Neural cell (in vitro differentiated cells): ENCODE measurements around the gene ZNF304. TPM values are rescaled to one million over a fixed set of nuclear protein-coding genes. Genes with fewer than 3 reads are reported as not detected.

Experiments
- H2AFZ ChIP-seq: fragments of 200-600, 300-800 bp; sonication (generic), shearing (Covaris generic); 2 replicates; pipeline ENCODE4 v1.6.0; 2014; ENCODE audit warnings: low read depth, mild to moderate bottlenecking, antibody characterized with exemption, low read length, moderate library complexity
- H3F3A ChIP-seq: fragments of 200-600 bp; shearing (Covaris generic); 2 replicates; pipeline ENCODE4 v1.6.1; 2016; ENCODE audit warnings: mild to moderate bottlenecking, moderate library complexity, mixed read lengths, antibody characterized with exemption, low read length; ENCODE audit not compliant: insufficient read depth, poor library complexity, severe bottlenecking
- H3K27ac ChIP-seq: fragments of 200-600, 300-800 bp; sonication (generic), shearing (Covaris generic); 2 replicates; pipeline ENCODE4 v1.5.1; 2014; ENCODE audit warnings: mild to moderate bottlenecking, low read length, moderate library complexity
- H3K27me3 ChIP-seq: fragments of 300-800, 200-600 bp; sonication (generic), shearing (Covaris generic); 2 replicates; pipeline ENCODE4 v1.6.0; 2014; ENCODE audit warnings: mild to moderate bottlenecking, low read depth, low read length, moderate library complexity; ENCODE audit not compliant: insufficient read depth
- H3K36me3 ChIP-seq: fragments of 300-800, 200-600 bp; sonication (generic), shearing (Covaris generic); 2 replicates; pipeline ENCODE4 v1.5.1; 2014; ENCODE audit warnings: mild to moderate bottlenecking, antibody characterized with exemption, low read length, moderate library complexity; ENCODE audit not compliant: insufficient read depth
- H3K4me2 ChIP-seq: fragments of 300-800, 200-600 bp; sonication (generic), shearing (Covaris generic); 2 replicates; pipeline ENCODE4 v1.6.0; 2014; ENCODE audit warnings: mild to moderate bottlenecking, low read length
- H3K4me3 ChIP-seq: fragments of 300-800, 200-600 bp; sonication (generic), shearing (Covaris generic); 2 replicates; pipeline ENCODE4 v1.5.1; 2014; ENCODE audit warnings: mild to moderate bottlenecking, low read length, moderate library complexity
- H3K79me2 ChIP-seq: fragments of 200-600 bp; shearing (Covaris generic); replicated peaks from 2 replicates; pipeline ENCODE4 v1.6.0; 2014; ENCODE audit warnings: mild to moderate bottlenecking, low read length, moderate library complexity; ENCODE audit not compliant: insufficient read depth
- H3K9ac ChIP-seq: fragments of 300-800, 200-600 bp; sonication (generic), shearing (Covaris generic); 2 replicates; pipeline ENCODE4 v1.6.1; 2016; ENCODE audit warnings: mild to moderate bottlenecking, low read length, mixed read lengths
- H3K9me2 ChIP-seq: fragments of 200-600 bp; shearing (Covaris generic); 2 replicates; pipeline ENCODE4 v1.6.1; 2016; ENCODE audit warnings: mild to moderate bottlenecking, low read length, mixed read lengths; ENCODE audit not compliant: insufficient read depth
- H3K9me3 ChIP-seq: fragments of 200-600, 300-800 bp; sonication (generic), shearing (Covaris generic); 2 replicates; pipeline ENCODE4 v1.6.1; 2016; ENCODE audit warnings: mild to moderate bottlenecking, mixed run types, low read length, moderate library complexity, mixed read lengths
- H4K20me1 ChIP-seq: fragments of 200-600 bp; shearing (Covaris generic); 2 replicates; pipeline ENCODE4 v1.6.1; 2016; ENCODE audit warnings: mild to moderate bottlenecking, mixed run types; ENCODE audit not compliant: insufficient read depth
- CTCF ChIP-seq: fragments of 450-650 bp; IDR thresholded peaks from 2 replicates; pipeline ENCODE4 v1.5.1; 2014; ENCODE audit warnings: antibody characterized with exemption, mild to moderate bottlenecking, moderate library complexity; ENCODE audit not compliant: poor library complexity, severe bottlenecking
- EP300 ChIP-seq: fragments of 450-650 bp; conservative IDR thresholded peaks from 2 replicates; pipeline ENCODE4 v1.6.1; 2014; ENCODE audit warnings: antibody characterized with exemption, mild to moderate bottlenecking, moderate library complexity; ENCODE audit not compliant: poor library complexity, severe bottlenecking
- EZH2 ChIP-seq: fragments of 200-600, 300-800 bp; shearing (Covaris generic), sonication (generic); IDR thresholded peaks from 2 replicates; pipeline ENCODE4 v1.6.1; 2014; ENCODE audit warnings: antibody characterized with exemption, low read length, borderline replicate concordance, mild to moderate bottlenecking; ENCODE audit not compliant: insufficient read depth, poor library complexity, severe bottlenecking
- MXI1 ChIP-seq: fragments of 450-650 bp; conservative IDR thresholded peaks from 2 replicates; pipeline ENCODE4 v1.6.1; 2014; ENCODE audit warnings: antibody characterized with exemption, mild to moderate bottlenecking; ENCODE audit not compliant: poor library complexity, severe bottlenecking
- POLR2AphosphoS5 ChIP-seq: IDR thresholded peaks from 2 replicates; pipeline ENCODE4 v1.6.1; 2012
- RAD21 ChIP-seq: fragments of 450-650 bp; conservative IDR thresholded peaks from 2 replicates; pipeline ENCODE4 v1.6.1; 2014; ENCODE audit warnings: antibody characterized with exemption, mild to moderate bottlenecking, moderate library complexity
- REST ChIP-seq: IDR thresholded peaks from 2 replicates; pipeline ENCODE4 v1.6.1; 2012; ENCODE audit warnings: borderline replicate concordance
- SMC3 ChIP-seq: fragments of 450-650 bp; conservative IDR thresholded peaks from 2 replicates; pipeline ENCODE4 v1.6.1; 2014; ENCODE audit warnings: antibody characterized with exemption, mild to moderate bottlenecking, moderate library complexity; ENCODE audit not compliant: poor library complexity
- TAF1 ChIP-seq: IDR thresholded peaks from 2 replicates; pipeline ENCODE4 v1.6.1; 2012; ENCODE audit warnings: low read depth
- polyA plus RNA-seq: library from polyadenylated mRNA; depleted of rRNA; stranded (reverse); fragments of >200 nt; gene quantifications from 2 replicates; pipeline ENCODE4 v1.2.3, GENCODE V29; 2014

ZNF304 gene
- polyA plus RNA-seq, 1 donor from 2014 or later, result 20.6 TPM

DNA sequence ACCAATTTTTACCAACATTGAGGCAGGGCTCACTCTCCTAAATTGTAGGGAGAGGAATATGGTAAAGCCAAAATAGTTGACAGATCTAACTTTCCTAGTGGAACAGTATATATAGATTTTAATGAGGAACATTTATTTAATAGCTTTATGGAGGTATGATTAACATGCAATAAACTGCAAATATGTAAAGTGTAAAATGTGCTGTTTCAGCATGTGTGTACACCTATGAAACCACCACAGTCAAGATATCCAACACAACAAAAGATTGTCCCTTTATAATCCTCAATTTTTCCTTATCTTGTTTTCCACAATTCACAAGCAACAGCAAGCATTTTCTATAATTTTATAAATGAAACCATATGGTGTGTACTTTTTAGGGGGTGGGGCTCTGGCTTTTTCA, 8.2 kb downstream of the ZNF304 start:
- TF ChIP-seq RAD21 (no peak), POLR2AphosphoS5 (no peak), REST (no peak), EP300 (no peak), SMC3 (no peak), CTCF (no peak), TAF1 (no peak), MXI1 (no peak), EZH2 (no peak)
- Histone ChIP-seq H3K9me3 (no peaks in the 10 kb centered on the region), H3K79me2 (peaks cover 6% of the 10 kb centered on the region), H3K27me3 (no peaks in the 10 kb centered on the region), H3K9me2 (no peaks in the 10 kb centered on the region), H3K4me3 (no peak overlapping the region), H2AFZ (no peak overlapping the region), H3F3A (no peaks in the 10 kb centered on the region), H3K36me3 (no peaks in the 10 kb centered on the region), H3K4me2 (no peak overlapping the region), H4K20me1 (no peaks in the 10 kb centered on the region), H3K9ac (no peak overlapping the region), H3K27ac (no peak overlapping the region)

GRCh38 chr19:57362419-57362818, 11.3 kb downstream of the ZNF304 start:
- peak overlapping the region; percentile 70 for H3K9ac ChIP-seq
- H3K9me3 ChIP-seq, result no peaks in the 10 kb centered on the region
- H3K27ac ChIP-seq, result peak overlapping the region; percentile 98
- TF ChIP-seq REST, result no peak
- no peak for TF ChIP-seq SMC3
- TF ChIP-seq POLR2AphosphoS5, result no peak
- no peak for TF ChIP-seq RAD21
- TF ChIP-seq CTCF, result no peak
- no peak for TF ChIP-seq EZH2
- TF ChIP-seq EP300, result no peak
- no peak for TF ChIP-seq TAF1
- no peak for TF ChIP-seq MXI1
- H3K27me3 ChIP-seq, result no peaks in the 10 kb centered on the region
- H4K20me1 ChIP-seq, result no peaks in the 10 kb centered on the region
- peak overlapping the region; percentile 66 for H2AFZ ChIP-seq
- peak overlapping the region; percentile 70 for H3K4me2 ChIP-seq
- no peaks in the 10 kb centered on the region for H3K9me2 ChIP-seq
- H3K79me2 ChIP-seq, result peaks cover 17% of the 10 kb centered on the region
- no peaks in the 10 kb centered on the region for H3K36me3 ChIP-seq
- no peaks in the 10 kb centered on the region for H3F3A ChIP-seq
- peak overlapping the region; percentile 95 for H3K4me3 ChIP-seq
